Body of pancreas (tissue), 4 donors: ENCODE data around the gene PALLD. TPM values are rescaled to one million over a fixed set of nuclear protein-coding genes. Genes with fewer than 3 reads are reported as not detected.

ENCODE experiments used
- ATAC-seq: fragments of 150-250 bp; one replicate; pipeline ENCODE4 v1.9.1; 2016
- DNase-seq, 4 donors: peaks; one replicate each; pipeline ENCODE4 v3.0.0-alpha.2; 2019
- H3K27ac ChIP-seq, 4 donors: fragments of 200-600 bp; sonication (generic); 1 replicate in 3 of 4; 2 replicates in 1 of 4; pipeline versions ENCODE4 v1.5.1 to v1.6.1; 2016 to 2019; ENCODE audit warnings: mild to moderate bottlenecking in 1 of 4, mixed read lengths in 1 of 4, moderate library complexity in 1 of 4
- H3K27me3 ChIP-seq, 2 donors: fragments of 200-600 bp; sonication (generic); one replicate each; pipeline ENCODE4 v1.6.0; 2016; ENCODE audit warnings: mild to moderate bottlenecking in 1 of 2
- H3K36me3 ChIP-seq, 2 donors: fragments of 200-600 bp; sonication (generic); replicated peaks in 1 of 2; 2 replicates each; pipeline ENCODE4 v1.5.1; 2016; ENCODE audit warnings: low read depth in 2 of 2; ENCODE audit not compliant: insufficient read depth in 1 of 2
- H3K4me1 ChIP-seq: fragments of 200-600 bp; sonication (generic); one replicate; pipeline ENCODE4 v1.6.0; 2016
- H3K4me3 ChIP-seq, 2 donors: fragments of 200-600 bp; sonication (generic); 1 replicate in 1 of 2; 2 replicates in 1 of 2; pipeline ENCODE4 v1.5.1; 2016 to 2019
- H3K9me3 ChIP-seq, 3 donors: fragments of 200-600 bp; sonication (generic); 1 replicate in 2 of 3; 2 replicates in 1 of 3; pipeline ENCODE4 v1.5.1; 2016
- POLR2A ChIP-seq, 3 donors: fragments of 450-650 bp; IDR thresholded peaks; one replicate each; pipeline ENCODE4 v1.6.1; 2016; ENCODE audit warnings: antibody characterized with exemption in 3 of 3, mild to moderate bottlenecking in 2 of 3
- WGBS, 2 donors: methylation state at CpG; one replicate each; pipeline ENCODE4 v1.1.5; 2017; 5-methylcytosine and 5-hydroxymethylcytosine counted together
- intact Hi-C: fragments of 100-400 bp; cut with DNase I; formaldehyde crosslinking; loops from one replicate; pipeline ENCODE4 v1.15.1; 2023
- total RNA-seq, 2 donors: library from RNA; depleted of rRNA; stranded (reverse); fragments of >200 nt; gene quantifications; one replicate each; pipeline ENCODE4 v1.1.0, GENCODE V29; 2016
- TF ChIP-seq, protein P1 (sequence below), 7 experiments: fragments of 450-650 bp in 4 of 7; fragments of 200-600 bp in 3 of 7; sonication (generic) in 3 of 7; IDR thresholded peaks; one replicate each; pipeline ENCODE4 v1.5.1; 2016 to 2019; ENCODE audit warnings: antibody characterized with exemption in 7 of 7

The PALLD gene
- total RNA-seq, 2 donors from 2014 or later, result 46.8 to 52.4 TPM

DNA sequence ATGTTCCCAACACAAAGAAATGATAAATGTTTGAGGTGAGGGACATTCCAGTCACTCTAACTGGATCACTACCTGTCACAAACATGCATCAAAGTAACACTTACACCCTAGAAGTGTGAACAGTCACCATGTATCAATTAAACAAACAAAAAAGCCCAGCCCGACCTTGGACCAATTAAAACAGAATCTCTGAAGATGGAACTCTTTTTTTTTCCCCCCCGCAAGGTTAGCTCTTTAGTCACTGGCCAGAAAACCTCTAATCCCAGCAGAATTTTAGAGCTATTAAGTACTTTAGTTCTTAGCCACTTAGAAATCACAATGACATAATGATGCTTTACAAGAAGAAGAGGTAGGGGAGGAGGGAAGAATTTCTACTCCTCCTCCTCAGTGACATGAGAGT is 154.5 kb downstream of the PALLD start:
- no peak for ATAC-seq
- H3K27ac ChIP-seq, result no peak overlapping the region
- H3K27me3 ChIP-seq, result no peaks in the 10 kb centered on the region
- H3K4me1 ChIP-seq, result no peaks in the 10 kb centered on the region
- H3K9me3 ChIP-seq, result peaks cover 0 to 5% (median 0%) of the 10 kb centered on the region in 3 donors
- no peak for DNase-seq
- no peaks in the 10 kb centered on the region for H3K36me3 ChIP-seq
- WGBS, 2 donors, result 27 to 32% methylated on average over 2 of the region's 2 CpGs
- H3K4me3 ChIP-seq, result no peak overlapping the region
- TF ChIP-seq, protein P1, sequence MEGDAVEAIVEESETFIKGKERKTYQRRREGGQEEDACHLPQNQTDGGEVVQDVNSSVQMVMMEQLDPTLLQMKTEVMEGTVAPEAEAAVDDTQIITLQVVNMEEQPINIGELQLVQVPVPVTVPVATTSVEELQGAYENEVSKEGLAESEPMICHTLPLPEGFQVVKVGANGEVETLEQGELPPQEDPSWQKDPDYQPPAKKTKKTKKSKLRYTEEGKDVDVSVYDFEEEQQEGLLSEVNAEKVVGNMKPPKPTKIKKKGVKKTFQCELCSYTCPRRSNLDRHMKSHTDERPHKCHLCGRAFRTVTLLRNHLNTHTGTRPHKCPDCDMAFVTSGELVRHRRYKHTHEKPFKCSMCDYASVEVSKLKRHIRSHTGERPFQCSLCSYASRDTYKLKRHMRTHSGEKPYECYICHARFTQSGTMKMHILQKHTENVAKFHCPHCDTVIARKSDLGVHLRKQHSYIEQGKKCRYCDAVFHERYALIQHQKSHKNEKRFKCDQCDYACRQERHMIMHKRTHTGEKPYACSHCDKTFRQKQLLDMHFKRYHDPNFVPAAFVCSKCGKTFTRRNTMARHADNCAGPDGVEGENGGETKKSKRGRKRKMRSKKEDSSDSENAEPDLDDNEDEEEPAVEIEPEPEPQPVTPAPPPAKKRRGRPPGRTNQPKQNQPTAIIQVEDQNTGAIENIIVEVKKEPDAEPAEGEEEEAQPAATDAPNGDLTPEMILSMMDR (IDR thresholded peaks at IDR 0.05), result no peak
- TF ChIP-seq POLR2A (IDR thresholded peaks at IDR 0.05), result no peak
- intact Hi-C loops, result no loop called here

DNA sequence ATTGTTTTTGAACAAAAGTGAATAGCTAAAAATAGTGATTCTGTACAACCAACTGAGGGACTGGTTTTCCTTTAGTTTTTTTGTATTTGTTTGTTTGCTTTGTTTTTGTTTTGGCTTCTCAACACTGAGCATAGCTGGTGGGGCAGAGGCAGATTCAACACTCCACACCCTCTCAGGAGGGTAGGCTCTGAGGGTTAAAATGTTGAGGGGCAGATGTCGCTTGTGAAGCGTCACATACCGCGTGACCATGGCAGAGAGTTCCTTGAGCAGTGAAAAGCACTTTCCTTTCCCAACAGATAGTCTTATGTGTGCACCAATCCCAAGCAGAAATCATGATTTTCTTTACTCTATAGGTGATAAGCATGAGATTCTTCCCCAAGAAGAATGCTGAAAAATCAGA is 155.0 kb downstream of the PALLD start:
- TF ChIP-seq, protein P1 (IDR thresholded peaks at IDR 0.05), result no peak
- no peak for TF ChIP-seq POLR2A (IDR thresholded peaks at IDR 0.05)
- DNase-seq, result no peak
- 94 to 96% methylated on average over 4 of the region's 4 CpGs for WGBS, 2 donors
- H3K36me3 ChIP-seq, result no peaks in the 10 kb centered on the region
- H3K27ac ChIP-seq, result no peak overlapping the region
- H3K9me3 ChIP-seq, result peaks cover 0 to 5% (median 0%) of the 10 kb centered on the region in 3 donors
- H3K4me3 ChIP-seq, result no peak overlapping the region
- H3K4me1 ChIP-seq, result no peaks in the 10 kb centered on the region
- intact Hi-C loops, result no loop called here
- no peak for ATAC-seq
- no peaks in the 10 kb centered on the region for H3K27me3 ChIP-seq

DNA sequence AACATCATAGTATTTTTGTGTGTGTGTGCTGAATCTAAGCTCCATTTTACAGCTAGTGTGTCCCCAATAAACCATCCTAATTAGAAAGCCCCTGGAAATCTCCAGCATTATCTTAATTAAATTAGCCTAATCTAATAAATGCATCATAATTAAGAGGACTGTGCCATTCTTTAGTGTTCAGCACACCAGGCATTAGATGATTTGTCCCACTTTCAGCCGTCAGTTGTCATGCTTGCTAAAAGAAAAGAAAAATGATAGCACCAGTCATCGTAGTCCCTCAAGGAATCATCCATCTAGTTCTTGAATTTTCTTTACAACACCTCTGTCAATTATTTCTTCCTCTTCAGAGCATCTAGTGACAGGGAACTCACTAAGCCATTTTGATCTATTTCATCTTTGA is 155.9 kb downstream of the PALLD start:
- DNase-seq, result no peak
- no peak overlapping the region for H3K27ac ChIP-seq
- 86 to 93% methylated on average over 2 of the region's 2 CpGs for WGBS, 2 donors
- no peak for ATAC-seq
- H3K4me3 ChIP-seq, result no peak overlapping the region
- no peaks in the 10 kb centered on the region for H3K4me1 ChIP-seq
- H3K9me3 ChIP-seq, result peaks cover 0 to 5% (median 0%) of the 10 kb centered on the region in 3 donors
- no peaks in the 10 kb centered on the region for H3K36me3 ChIP-seq
- intact Hi-C loops, result no loop called here
- no peaks in the 10 kb centered on the region for H3K27me3 ChIP-seq
- TF ChIP-seq POLR2A (IDR thresholded peaks at IDR 0.05), result no peak
- TF ChIP-seq, protein P1 (IDR thresholded peaks at IDR 0.05), result no peak

DNA sequence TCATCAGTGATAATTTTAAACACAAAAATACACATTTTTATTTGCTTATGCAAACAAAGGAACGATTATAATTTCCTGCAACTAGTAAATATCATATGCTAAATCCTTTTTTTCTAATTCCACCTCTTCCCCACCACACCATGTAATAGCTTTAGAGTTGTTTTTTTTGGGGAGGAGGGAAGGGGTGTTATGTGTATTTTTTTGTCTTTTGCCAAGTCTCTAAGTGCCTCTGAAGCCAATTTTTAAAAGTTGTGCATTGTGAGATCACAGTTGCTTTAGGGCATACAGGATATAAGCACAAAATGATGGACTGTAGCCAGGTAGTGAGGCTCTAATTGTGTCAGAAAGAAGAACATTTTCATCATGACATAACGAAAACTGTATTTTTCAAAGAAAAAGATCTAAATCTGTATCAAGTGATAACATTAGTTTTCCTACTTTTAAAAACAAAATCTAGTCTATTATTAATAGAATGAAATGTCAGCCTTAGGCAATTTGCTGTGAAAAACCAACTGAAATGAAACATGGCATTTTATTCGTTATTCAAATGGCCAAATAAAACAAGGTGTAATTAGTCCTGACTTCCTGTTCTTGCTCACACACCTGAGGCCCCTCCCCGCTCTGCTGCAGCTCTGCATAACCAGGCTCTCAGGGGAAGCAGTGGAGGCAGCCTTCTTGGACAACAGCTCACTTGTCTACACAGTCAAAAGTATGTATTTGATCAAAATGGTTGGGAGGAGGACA is 157.4 kb downstream of the PALLD start:
- DNase-seq, result no peak
- no peaks in the 10 kb centered on the region for H3K4me1 ChIP-seq
- no peak overlapping the region for H3K27ac ChIP-seq
- WGBS, 2 donors, result 43 to 47% methylated on average over 4 of the region's 4 CpGs
- H3K36me3 ChIP-seq, result no peaks in the 10 kb centered on the region
- TF ChIP-seq, protein P1 (IDR thresholded peaks at IDR 0.05), result no peak
- no peak for TF ChIP-seq POLR2A (IDR thresholded peaks at IDR 0.05)
- no peak overlapping the region for H3K4me3 ChIP-seq
- no peaks in the 10 kb centered on the region for H3K27me3 ChIP-seq
- ATAC-seq, result no peak
- peaks cover 0 to 5% (median 0%) of the 10 kb centered on the region in 3 donors for H3K9me3 ChIP-seq
- intact Hi-C loops, result no loop called here

DNA sequence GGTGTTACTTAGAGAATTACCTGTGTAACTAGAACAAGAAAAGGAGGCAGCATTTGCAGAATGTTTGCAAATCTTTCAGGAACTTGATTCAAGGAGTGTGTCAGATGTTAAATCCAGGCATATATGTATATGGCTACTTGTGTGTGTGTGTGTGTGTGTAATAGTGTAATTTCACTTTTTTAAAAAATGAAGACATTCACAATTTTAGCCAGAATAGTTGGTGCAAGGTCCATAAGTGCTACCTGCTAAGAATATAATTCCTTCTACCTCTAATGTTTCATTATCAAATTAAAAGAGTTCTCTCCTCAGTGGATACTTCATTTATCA is 158.0 kb downstream of the PALLD start:
- TF ChIP-seq, protein P1 (IDR thresholded peaks at IDR 0.05), result no peak
- TF ChIP-seq POLR2A (IDR thresholded peaks at IDR 0.05), result no peak
- DNase-seq, result no peak
- Histone ChIP-seq H3K36me3 (no peaks in the 10 kb centered on the region), H3K9me3 (peaks cover 0 to 5% (median 0%) of the 10 kb centered on the region in 3 donors), H3K4me1 (no peaks in the 10 kb centered on the region), H3K27me3 (no peaks in the 10 kb centered on the region), H3K27ac (no peak overlapping the region), H3K4me3 (no peak overlapping the region)
- no peak for ATAC-seq
- intact Hi-C loops, result no loop called here
